NCI-H128 (cell line): ENCODE results near the gene MAFG.

Source experiments
- DNase-seq: peaks from one replicate; lab custom pipeline; 2025; ENCODE audit not compliant: unreplicated experiment; lab: John Stamatoyannopoulos, UW

MAFG gene

DNA sequence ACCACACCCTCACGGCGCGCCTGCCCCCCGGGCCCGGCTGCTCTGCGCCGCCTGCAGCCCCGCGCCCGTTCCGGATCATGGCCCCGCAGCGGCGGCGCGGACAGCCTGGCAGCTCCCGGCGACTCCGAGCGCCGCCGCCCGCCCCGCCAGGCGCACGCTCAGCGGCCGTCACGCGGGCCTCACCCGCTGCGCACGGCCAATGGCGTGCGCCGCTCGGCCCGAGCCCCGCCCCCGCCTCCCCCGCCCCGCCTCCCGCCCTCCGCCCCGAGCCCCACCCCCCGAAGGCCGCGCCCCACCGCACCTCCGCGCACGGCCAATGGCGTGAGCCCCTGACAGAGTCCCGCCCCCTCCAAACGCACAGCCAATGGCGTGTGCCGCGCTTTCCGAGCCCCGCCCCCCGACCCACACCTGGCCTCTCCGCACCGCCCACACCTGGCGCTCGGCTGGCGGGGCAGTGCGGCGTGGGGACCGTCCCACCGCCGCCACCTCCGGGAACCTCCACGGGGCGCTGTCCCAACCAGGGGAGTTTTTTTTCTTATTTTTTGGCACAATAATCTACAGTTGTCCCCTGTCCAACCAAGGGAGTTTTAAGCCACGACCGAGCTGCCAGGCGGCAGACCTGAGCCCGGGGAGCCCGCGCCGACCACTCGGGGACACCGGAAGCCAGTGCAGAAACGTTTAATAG is 16.1 kb downstream of the MAFG start, which contains the start of gene PCYT2:
Gene PCYT2 (minus strand): TSS at position 123 of the 685 bp plus-strand sequence. CDS start 44 bp downstream, at position 79.
- peak; percentile 28 for DNase-seq

DNA sequence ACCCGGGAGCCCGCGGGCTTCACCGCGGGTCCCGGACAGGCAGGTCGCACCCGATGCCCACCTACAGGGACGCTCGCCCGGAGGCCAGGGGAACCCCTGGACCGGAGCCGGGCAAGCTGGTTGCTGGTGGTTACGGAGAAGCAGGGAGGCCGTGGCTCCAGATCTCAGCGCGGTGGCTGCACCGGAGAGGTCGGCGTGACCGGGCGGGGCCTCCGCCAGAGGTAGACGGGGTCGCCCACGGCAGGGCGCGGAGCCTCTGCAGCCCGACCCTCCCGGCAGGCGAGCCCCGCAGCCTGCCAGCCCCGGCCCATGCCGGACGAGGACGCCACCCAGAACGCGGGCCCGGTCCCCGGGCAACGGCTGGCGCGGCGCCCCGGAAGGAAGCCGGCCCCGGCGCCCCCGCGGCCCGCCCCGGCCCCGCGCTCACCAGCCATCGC is 16.7 kb downstream of the MAFG start:
- DNase-seq: no peak

DNA sequence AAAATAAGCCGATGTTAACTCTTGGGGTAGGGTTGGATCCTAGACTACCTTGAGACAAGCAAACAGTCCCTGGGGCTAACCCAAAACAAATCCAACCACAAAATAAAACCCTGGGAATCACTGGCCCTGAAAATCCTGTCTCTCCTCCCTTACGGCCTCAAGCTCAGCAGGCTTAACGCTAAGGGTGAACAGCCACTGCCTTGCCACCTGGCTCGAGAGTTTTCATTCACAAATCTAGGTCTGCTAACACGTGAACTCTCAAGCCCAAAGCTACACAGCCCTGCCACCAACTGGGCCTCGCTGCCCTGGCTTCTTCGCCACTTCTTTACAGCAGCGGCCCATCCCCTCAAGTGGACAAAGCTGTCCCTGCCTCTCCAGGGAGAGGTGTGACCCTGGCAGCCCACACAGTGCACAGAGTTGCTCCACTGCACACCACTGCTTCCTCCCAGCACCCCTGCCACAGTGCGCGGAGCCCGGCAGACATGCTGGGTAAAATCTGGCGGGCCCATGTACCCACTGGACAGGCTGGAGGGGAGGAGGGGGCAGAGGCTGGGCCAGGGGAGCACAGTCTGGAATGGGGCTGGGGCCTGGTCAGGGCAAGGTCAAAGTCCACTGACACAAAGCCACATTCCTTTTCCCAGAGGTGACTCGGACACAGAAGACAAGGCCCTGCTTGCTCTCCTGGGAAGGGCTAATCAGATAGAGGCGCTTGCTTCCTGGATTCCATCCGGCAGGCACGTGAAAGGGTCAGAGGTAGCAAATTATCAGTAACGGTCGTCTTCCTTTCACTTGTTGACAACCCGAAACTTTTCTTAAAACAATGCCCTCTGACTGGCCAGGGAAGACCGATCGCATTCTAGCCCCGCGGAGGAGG is 17.3 kb downstream of the MAFG start:
- DNase-seq: no peak

DNA sequence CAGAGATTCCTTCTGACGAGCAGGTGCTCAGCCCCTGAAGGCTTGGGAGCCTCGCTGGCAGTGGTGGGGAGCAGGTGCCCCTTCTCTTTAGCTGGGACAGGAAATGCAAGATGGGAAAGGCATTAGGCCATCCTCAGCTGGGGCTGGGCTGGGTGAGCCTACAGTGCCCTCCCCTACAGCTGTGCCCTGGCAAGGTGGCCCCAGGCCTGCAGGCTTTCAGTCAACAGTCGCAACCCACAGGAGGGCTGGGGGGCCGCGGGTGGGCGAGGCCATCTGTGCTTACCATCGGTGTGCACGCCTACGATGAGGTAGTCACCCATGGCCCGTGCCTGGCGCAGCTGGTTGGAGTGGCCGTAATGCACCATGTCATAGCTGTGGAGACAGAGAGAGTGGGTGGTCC is 18.3 kb downstream of the MAFG start:
- DNase-seq: no peak

DNA sequence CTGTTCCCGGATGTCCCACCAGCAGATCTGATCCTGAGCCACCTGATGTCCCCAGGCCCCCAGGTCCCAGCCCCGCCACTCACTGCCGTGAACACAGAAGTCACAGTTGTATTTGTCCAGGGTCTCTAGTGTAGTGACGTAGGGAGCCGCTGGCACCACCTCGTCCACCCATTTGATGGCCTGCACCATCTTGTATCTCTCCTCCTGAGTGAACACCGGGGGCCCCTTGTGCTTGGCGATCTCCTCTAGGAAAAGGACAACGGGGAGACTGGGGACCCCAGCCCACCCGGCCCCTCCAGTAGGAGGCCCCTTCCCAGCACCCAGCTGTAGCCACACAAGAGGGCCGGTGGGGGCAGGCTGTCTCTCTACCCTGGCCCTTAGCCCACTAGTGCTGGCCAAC is 18.7 kb downstream of the MAFG start:
- DNase-seq: no peak

DNA sequence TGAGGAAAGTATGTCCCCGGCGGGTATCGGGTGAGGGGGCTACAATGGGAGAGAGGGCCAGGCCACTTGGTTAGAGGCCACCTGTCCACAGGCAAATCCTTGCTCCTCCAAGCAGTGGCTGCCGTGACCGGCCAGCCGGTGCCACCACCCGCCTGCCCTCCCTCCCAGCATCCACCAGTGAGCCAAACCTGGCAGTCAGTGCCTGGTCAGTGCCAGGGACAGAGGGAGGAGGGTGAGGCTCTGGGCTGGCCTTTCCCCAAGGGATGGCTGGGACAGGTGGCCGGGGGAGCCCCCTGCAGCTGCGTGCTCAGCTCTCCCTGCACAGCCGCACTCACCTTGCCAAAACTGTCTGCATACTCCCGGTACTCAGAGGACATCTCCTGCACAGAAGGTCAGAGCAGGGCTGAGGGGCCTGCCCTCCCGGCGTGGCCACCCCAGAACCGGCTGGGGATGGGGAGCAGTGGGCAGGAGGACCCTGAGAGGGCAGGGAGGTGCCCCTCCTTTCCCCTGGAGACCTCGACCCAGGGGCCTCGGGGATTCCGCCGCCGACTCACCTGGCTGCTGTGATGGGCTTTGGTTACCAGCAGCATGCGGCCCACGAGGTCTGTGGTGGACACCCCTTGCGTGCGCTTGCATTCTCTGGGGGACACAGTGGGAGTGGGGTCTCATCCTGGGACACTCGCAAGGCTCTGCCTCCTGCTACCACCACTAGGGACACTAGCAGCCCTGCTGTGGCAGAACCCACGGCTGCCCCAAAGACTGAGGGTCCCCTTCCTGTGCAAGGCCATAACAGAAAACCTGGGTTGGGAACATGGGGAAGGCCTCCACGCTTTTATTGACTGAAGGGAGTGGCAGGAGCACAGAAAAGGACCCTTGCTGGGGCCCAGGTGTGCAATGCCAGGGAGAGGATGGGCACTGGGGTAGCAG is 20.1 kb downstream of the MAFG start:
- DNase-seq: no peak

DNA sequence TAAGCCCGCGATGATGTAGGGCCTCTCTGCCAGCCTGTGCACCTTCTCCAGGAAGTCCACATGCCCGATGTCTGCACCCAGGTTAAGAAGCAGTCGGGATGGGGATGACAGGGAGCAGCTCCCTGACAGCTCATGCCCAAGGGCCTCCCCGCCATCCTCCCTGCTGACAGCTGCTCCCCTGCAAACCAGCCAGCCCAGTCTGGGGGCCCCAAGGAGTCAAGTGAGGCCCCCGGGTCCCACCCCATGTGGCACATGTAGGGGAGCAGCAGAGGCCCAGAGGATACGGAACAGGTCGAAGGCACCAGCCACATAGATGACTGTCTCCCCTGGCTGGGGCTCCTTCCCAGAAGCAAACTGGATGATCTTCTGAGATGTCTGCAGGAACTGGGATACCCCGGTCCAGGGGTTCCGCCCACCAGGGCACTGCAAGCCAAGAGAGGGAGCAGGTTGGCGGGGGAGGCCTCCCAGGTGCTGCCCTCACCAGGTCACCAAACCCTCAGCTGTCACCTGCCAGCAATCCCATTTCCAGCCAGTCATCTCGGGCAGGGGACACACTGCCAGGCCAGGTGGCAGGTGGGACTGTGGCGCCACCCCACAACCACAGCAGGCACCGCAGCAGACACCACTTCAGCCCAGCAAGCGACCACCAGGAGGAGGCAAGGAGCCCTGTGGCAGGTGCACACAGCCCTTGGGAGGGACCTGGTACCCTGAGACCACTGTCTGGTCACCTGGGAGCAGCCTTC is 20.9 kb downstream of the MAFG start:
- DNase-seq: no peak

DNA sequence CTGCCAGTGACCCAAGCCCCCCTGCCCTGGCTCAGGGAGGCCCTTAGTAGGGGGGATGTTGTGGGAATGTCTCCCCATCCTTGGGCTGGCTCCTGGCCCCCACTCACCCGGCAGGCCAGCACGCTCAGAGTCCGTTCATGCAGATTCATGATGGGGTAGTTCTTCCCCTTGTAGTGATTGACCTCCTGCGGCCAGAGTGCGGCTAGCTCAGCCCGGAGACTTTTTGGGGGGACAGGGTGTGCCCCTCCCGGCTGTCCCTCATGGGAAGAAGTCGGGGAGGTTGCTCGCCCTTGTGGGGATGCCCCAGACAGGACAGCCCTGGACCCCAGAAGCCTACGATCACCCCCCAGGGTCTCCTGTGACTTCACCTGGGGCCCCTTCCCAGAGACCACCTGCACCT is 21.5 kb downstream of the MAFG start:
- no peak for DNase-seq

DNA sequence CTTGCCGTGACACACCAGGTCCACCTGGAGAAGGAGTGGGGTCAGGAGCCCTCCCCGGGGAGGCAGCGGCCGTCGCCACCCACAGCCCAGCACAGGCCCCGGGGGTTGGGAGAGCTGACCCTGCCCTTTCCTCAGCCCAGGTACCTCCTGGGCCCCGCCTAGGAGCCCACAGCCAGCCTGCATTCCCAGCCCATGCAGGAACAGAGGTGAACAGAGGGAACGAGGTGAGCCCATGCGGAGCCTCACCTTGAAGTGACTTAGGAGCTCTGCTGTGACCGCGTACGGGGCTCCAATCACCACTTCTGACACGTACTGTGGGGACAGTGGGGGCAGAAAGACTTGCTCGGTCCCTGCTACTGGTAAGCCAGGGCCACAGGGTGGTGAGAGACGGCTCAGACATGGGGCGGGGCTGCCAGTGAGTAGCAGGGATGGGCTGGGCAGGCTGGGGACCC is 22.1 kb downstream of the MAFG start:
- no peak for DNase-seq

DNA sequence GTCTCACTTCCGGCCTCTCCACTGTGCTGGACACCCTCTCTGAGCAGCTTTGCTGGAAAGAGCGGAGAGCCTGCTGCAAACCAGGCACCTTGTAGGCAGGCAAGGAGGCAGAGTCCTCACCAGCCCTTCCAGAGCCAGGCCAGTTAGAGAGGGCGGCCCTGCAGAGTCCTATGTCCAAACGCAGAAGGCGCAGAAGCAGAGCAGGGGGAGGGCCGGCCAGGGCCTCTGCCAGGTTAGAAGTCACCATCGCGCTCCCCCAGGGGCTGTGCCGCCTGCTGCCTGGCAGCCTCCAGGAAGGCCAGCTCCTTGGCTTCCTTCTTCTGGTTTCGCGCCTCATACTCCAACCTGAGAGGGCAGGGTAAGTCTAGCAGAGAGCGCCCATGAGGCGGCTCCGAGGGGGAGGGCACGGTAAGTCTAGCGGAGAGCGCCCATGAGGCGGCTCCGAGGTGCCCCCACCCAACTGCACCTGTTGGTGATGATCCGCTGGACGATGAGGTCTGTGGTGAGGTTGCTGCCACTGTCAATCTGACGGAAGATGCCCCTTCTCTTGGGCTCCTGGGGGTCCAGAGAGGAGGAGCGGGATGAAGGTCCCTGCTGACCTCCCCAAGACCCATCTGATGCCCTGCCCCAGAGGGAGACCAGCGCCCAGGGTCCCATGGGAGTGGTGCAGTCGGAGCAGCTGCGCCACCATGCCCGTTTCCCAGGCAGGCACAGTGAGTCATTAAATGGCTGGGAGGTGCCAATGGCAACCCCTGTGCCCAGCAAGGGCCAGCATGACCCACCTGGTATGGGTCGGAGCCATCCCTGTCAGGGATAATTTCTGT is 22.7 kb downstream of the MAFG start:
- no peak for DNase-seq

DNA sequence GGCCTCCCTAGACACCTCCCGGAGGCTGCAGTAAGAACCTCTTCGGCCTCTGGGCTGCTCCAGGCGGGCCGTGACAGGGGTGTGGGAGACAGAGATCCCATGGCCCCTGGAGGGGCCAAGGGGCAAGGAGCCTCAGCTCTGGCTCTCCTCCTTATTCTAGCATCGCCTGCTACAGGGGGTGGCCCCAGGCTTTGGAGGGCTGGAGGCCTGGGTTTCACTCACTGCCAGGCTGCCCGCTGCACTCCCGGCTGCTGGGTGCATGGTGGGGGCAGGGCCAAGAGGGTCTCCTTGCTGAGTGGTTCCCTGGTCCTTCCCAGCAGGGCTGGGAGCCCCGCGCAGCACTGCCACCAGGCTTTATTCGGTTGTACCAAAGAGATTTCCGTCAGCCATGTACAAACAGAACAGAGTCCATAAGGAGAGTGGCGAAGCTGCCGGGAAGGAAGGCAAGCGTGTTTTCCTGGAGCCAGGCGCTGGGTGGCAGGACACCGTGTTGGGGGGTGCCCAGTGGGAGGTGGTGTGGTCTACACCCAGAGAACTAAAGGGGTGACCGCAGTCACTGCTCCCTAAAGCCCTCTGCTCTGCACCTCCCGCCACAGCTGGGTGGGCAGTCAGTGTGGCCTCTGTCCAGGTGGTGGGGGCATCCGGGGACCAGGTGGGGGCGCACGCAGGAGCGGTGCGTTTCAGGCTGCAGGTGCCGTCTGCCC is 23.5 kb downstream of the MAFG start:
- no peak for DNase-seq

DNA sequence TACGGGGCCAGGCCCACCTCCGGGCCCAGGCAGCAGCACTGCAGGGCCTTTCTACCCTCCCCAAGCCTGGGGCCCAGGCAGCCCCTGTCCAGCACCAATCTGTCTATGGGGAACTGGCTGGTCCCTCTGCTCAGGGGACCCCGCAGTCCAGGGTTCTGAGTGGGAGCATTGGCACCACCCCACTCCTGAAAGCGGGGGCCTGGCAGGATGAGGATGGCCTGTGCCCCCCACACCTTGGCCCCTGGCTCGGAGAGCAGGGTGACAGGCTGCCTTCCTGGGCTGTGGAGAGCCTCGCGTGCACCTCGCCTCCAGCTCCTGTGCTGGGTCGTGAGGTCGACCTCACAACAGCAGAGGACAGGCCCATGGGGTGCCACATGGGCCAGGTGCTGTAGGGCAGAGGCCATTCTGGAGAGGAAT is 24.1 kb downstream of the MAFG start:
- DNase-seq: no peak

DNA sequence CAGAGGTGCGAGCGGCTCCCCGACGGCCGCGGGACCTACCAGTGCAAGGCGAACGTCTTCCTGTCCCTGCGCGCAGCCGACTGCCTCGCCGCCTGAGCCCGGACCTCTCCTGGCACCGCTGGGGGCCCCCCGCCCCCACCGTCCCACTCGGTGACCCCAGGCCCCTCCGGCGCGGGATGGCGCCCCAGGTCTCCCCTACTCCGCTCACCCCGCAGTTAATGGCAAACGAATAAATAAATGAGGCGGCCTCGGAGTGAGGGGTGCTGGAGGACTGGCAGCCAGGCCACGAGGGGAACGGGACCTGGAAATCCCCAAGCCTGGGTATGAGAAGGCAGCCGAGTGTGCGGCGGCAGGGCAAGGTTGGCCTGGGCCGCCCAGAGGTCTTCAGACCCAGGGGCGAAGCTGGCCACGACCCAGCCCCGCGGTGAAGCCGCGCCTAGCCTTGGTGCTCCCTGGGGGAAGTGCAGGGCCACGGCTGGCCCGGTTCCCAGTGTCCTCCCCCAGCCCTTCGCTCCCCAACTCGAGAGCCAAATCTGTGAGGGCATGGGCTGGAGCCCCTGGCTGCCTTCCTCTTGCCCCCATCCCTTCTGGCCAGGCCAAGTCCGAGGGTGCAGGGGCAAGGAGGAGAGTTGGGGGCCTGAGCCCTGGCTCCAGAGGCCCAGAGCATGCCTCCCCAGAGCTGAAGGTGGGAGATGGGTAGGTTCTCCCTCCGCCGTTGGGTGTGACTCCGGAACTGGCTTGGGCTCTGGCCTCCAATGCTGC is 24.7 kb downstream of the MAFG start:
- DNase-seq: no peak

DNA sequence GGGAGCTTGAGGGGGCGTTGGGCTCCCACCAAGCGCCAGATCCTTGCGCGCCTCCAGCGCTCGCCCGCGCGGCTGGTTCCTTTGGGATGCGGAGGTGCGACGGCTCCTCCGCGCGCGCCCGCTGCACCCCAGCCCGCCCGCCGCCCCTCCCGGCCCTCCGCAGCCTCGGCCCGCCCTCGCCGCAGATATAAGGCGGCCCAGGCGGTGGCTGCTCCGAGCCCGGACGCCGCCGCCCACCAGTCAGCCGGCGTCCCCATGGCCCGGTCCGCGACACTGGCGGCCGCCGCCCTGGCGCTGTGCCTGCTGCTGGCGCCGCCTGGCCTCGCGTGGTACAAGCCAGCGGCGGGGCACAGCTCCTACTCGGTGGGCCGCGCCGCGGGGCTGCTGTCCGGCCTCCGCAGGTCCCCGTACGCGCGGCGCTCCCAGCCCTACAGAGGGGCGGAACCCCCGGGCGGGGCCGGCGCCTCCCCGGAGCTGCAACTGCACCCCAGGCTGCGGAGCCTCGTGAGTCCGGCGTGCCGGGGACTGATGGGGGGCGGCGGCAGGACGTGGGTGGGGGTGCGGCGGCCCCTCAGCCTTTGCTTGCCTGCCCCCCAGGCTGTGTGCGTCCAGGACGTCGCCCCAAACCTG is 25.4 kb downstream of the MAFG start, which contains the start of gene NPB:
Gene NPB (plus strand): TSS at position 216 of the 630 bp plus-strand sequence. CDS start 40 bp downstream, at position 256.
- DNase-seq: no peak

DNA sequence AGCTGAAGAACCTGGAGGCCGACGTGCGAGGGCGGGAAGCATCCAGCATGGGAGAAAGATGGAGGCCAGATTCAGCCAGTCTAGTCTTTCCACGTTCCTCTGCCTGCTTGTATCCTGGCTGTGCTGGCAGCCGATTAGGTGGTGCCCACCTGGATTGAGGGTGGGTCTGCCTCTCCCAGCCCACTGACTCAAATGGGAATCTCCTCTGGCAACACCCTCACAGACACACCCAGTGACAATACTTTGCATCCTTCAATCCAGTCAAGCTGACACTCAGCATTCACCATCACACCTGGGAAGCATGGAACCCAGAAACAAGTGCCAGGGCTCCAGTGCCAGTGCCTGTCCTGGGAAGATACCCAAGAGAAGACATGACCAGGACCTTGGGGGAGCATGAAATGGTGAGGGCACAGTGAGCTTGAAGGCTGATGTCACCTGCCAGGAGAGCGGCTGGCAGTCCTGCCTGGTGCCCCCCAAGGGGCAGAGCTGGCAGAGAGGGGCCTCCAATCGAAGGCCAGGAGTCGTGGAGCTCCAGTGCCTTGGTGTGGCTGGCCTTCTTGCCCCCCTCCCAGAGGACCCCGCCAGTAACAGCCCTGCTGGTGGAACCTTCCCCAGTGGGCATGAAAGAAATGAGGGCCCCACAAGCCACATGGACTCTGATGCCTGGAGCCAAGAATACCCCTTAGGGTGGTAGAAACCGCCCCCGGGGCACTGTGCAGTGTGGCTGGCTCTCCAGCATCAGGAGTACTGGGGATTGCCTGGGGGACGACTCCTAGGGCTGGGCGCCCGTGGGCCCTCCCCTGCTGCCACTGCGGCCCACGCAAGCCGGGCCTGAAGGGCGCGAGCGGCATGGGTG is 26.1 kb downstream of the MAFG start:
- DNase-seq: no peak

DNA sequence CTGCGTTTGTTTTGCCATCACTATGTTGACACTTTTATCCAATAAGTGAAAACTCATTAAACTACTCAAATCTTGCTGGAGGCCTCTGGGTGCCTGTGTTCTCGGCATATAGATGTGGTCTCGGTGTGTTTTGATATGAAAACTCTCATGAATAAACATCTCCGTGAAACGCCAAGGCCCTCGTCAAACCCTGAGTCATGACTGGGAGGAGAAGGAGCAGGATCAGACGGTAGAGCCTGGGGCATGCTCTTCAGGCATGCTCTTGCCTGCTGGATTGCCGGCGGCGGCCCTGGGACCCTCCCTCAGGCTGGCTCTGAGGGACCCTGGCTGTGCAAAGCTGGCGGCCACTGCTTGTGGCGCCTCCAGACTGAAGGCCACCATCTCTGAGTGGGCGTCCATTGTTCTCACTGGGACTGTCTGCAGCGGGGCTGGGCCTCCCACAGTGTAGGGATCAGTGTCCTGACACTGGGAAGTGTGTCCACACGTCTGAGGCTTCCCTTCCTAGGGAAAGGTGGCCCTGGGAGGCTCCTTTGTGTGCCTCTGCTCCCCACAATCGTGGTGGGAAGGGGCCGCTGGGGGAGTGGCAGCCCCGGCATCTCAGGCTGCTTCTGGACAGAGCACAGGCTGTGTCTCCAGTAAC is 27.2 kb downstream of the MAFG start:
- DNase-seq: no peak
